ENCODE measurements around the gene RIMBP2.

The RIMBP2 gene

DNA sequence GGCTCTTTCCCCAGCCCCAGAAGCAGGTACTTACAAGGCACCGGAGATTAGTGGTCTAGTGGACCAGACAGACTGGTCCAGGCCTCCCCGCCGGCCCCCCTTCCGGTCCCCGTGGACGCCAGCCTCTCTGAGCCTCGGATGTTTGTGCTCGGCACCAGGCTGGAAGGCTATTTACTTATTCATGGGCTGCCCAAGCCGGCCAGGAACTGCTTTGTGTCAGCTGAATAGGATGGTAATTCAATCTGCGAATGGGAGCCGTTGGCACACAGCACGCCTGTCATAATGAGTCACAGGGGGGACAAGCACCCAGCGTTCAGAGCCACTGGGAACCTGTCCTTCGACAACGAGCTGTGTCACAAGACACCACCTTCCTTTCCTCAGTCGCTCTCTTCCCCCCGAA, 82.3 kb downstream of the RIMBP2 start:
- no peak for DNase-seq (ENCODE audit: low spot score)

DNA sequence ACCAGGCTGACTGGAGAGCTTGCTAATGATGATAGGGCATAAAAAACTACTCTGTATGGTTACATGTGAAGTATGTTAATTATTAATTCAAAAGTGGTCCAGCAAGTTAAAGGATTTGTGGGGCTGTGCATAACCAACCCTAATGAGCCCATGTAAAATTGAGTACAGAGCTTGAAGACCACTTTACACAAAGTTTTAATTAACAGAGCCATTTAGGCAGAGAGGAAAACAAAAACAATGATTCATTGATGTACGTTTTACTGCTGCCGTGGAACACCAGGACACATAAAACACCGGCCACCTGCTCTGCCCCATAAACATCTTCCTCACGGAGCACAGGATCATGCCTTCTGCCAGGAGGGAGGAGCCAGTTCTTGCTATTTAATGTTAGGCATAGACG, 83.5 kb downstream of the RIMBP2 start:
- DNase-seq (ENCODE audit: low spot score) = no peak

DNA sequence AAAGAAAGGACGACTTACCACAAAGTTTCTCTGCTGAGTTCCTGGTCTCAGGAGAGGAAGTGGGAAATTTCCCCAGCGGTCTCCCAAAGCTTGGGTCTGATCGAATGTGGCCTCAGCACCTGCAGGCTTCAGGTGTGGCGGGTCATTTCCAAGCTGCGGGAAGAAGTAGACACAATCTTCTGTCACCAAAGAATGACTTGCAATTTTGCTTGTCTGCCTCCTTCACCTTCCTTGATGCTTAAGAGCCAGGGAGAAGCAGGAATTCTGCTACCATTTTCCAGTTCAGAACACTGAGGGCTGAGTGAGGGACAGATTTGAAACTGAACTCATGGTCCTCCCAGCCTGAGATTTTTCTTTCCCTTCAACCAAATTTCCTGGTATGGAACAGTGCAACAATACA, 87.8 kb downstream of the RIMBP2 start:
- no peak for DNase-seq (ENCODE audit: low spot score)

DNA sequence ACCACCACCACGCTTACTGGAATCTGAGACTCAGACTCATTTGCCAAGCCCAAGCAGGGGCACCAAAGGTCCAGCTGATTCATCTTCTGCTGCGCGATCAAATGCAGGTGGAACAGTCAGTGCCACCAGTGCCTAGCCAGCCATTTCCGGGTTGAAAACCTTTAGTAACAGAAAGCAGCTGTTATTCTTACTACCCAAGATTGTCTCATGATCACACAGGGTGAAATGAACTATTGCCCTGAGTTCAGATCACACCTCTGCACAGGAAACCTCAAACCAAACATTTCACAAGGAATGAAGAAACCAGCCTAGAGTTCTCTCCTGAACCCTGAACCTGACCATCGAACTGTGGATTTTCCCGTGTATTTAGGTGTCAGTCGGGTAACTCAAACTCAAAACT, 88.9 kb downstream of the RIMBP2 start:
- DNase-seq (ENCODE audit: low spot score) = no peak

DNA sequence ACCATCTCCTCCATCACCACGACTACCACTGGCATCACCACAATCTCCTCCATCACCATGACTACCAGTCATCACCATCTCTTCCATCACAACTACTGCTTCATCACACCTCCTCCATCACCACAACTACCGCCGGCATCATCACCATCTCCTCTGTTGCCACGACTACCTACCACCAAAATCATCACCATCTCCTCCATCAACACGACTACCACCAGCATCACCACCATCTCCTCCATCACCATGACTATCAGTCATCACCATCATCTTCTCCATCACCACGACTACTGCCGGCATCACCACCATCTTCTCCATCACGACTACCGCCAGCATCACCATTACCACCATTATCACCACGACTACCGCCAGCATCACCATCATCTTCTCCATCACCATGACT, 89.5 kb downstream of the RIMBP2 start:
- DNase-seq (ENCODE audit: low spot score) = no peak

DNA sequence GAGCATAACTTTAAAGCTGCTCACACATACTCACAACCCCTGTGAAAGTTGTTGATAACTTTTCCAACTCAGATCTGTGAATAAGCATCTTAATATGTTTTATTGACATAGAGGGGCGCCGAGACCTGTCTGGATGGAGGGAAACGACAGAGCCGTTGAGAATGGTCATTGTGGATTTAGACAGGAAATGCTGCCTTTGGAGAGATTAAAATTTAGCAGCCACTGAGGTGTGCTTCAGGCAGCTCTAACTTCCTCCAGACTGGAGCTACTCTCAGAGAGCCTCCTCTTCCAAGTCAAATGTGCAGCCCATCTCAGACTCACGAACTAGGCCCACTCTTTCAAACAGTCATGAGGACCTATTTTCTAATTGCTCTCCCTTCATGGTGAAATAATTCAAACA, 90.9 kb downstream of the RIMBP2 start:
- DNase-seq (ENCODE audit: low spot score) = no peak

DNA sequence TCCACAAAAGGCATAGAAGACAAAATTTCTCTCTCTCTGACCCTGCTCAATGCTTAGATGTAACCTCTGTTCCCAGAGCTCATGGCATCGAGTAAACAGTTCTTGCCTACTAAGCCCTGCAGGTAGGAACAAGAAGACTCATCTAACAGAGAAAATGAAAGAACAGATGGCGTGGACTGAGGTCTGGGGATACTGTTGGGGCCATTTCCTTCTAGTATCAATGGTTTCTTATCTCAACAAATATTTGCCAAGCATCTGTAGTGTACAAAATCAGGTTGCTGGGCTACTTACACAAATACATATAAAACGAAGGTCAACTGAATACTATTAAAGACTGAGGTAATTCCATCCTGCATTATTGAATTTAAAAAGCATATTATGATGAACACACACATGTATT, 93.3 kb downstream of the RIMBP2 start:
- no peak for DNase-seq (ENCODE audit: low spot score)

DNA sequence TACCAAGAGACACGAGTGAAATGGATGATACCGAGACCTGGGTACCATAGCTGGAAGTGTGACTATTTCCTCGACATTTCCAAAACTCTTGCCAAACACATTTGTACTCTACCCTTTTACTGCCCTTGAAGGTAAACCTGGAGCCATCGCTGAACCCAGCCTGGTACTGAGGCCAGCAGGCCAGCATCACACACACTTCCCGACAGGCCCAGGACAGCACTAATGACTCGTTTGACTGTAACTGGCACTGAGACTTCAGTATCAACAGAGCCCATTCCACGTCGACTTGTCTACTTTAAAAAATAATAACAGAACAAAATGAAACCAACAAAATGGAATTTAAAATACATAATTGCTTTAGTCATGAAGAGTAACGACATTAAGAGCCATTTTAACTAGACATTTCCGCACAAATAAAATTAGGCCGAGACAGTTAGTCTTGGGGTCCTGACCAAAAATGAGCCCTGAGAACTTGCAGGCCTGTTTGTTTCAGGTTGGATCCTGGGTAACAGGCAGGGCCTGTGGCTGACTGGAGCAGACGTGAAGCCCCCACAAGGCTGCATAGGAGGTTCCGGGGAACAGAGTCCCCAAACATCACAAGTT, 94.3 kb downstream of the RIMBP2 start:
- no peak for DNase-seq (ENCODE audit: low spot score)

DNA sequence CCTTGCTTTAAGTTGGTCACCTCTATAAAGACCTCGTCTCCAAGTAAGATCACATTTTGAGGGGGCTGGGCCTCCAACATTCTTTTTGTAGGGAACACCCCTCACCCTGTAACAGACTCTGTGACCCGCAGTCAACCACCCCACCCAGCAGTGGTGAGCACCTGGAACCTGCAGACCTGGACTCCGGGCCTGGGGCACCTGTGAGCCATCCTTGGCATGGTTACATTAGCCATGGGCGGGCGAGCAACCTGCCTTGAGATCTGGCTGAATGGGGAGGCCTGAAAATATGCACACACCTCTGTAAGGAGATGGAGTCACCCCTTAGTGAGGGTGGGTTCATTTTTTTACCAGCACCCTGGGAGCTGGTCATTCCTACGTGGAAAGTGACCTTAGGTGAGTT, 95.3 kb downstream of the RIMBP2 start:
- DNase-seq (ENCODE audit: low spot score) = no peak

DNA sequence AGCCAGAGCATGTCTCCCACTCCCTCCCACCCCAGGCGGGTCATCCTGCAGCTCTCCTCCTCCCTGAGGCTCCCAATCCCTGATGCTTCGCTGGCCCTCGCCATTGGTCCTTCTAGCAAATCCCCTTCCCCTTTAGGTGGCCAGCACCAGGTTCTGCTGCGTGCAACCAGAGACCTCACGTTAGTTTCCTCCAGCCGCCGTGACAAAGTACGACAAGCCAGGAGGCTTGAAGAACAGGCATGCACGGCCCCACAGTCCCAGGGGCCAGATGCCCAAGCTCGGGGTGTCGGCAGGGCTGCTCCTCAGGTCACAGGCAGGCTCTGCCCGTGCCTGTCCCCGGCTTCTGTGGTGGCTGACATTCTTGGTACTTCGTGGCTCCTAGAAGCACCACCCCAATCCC, 95.8 kb downstream of the RIMBP2 start:
- DNase-seq (ENCODE audit: low spot score) = no peak

DNA sequence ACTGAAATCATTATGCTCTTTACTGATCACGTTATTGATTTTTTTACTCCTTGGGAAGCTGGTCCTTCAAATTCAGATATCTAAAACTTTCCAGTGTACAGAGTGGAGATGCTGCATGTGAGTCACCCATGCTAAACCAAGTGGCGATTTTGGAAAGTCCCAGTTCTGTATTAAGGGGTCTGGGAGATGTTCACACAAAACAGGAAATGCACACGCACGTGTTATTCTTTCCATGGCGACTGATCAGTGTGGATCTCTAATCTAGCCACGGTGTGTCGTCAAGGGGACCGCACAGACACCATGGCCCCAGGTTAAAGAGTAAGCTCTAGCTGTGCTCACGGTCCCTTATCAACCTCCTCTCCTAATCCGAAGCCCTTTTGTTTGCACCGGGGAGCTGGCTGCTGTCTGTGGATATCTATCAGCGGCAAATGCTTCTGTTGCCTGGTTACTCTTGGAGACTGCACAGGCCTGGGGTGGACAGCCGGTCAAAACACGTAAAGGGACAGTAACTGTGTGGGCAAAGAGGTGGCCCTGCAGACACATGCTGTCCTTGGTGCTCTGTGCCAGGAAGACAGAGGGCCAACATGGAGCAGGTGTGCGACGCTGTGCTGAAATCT, 96.6 kb downstream of the RIMBP2 start:
- no peak for DNase-seq (ENCODE audit: low spot score)

DNA sequence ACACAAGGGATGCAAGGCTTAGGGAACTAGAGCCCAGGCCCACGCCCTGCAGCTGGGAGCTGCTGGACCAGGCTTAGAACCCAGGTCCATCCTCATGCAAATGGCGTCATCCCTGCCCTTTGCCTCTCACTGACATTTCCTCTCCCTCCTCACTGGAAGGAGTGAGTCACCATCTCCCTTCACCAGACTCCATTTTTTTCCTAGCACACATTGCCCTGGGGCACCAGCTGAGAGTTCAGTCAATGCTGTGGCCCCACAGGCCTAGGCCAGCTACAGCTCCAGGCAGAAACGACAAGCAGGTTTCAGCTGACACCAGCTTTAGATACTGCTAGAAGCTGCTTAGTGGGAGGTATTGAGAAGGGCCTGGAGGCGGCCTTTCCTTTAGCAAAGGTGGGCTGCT, 98.9 kb downstream of the RIMBP2 start:
- DNase-seq (ENCODE audit: low spot score) = no peak

DNA sequence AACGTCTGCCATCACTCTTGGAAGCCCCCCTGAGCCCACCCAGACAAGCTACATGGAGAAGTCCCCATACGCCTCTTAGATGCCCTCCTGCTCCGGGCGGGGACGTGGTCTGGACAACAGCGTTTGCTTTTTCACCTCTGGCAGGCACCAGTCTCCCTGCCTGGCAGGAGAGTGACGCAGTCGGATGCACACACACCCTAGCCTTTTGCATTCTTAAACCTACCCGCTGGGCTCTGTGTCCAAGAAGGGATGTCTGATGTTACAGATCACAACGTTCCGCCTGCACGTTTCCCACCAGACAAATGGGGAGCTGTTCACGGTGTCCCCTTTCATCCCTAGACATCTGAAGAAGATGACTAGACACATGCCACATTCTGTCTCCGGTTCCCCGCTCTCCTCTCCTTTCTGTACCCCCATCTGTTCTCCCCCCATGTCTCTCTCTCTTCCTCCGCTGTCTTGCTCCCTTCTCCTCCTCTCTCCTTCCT, 100.2 kb downstream of the RIMBP2 start:
- no peak for DNase-seq (ENCODE audit: low spot score)

DNA sequence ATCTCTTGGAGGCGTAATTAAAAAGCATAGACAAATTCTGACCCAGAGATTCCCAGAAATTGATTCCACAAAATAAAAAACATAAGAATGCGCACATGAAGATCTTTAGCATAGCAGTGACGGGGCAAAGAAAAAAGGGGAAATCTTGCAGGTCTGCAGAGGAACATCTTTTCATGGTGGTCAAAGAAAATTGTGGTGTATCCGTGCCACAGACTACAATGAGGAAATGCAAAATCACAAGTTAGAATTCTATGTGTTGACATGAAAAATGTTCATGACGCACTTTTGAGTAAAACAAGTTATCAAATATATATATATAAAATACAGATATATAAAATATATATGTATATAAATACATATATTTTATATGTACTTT, 101.6 kb downstream of the RIMBP2 start:
- no peak for DNase-seq (ENCODE audit: low spot score)

DNA sequence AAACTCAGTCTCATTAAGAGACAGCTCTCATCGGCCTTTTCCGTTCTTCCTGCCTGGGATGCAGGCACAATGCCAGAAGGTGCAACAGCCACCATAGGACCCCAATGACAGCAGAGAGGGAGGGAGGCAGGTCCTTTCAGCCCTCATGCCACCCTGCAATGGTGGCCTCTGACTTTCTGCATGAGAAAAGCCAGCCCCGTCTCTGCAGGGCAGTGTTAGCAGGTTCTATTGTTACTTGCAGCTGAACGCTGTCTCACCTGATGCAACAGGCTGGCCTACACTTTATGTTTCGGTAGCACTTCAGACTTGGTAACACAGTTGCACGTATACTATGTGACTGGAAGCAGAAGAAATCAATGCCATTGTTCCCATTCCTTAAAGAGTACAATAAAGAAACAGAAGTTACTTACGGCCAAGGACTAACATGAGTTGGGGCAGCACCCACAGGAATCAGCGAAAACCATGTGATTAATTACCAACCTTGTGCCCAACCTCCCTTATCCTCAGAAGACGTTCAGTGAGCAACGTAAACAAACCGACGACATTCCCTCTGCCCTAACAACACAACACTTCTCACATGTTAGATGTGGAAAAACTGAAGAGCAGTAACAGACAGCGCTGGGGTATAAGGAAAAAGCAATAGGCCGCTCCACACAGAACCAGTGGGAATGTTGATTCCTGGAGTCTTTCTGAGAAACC, 102.1 kb downstream of the RIMBP2 start:
- DNase-seq (ENCODE audit: low spot score) = no peak

DNA sequence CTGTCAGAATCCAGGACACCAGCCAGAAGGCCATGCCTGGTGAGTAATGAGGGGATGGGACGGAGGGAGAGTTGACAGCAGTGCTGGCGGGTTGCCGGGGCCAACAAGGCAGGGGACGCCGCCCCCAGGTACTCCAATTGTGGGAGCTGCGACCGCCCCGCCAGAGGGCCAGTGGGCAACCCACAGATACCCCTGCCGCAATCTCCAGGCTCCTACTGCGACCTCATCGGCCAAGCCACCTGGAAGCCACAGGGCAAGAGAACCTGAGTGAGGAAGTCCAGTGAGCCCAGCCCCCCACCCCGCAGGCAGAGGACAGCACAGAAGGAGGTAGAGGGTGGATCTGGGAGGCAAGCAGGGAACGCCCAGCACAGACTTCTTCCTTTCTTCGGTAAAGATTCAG, 103.0 kb downstream of the RIMBP2 start:
- no peak for DNase-seq (ENCODE audit: low spot score)

DNA sequence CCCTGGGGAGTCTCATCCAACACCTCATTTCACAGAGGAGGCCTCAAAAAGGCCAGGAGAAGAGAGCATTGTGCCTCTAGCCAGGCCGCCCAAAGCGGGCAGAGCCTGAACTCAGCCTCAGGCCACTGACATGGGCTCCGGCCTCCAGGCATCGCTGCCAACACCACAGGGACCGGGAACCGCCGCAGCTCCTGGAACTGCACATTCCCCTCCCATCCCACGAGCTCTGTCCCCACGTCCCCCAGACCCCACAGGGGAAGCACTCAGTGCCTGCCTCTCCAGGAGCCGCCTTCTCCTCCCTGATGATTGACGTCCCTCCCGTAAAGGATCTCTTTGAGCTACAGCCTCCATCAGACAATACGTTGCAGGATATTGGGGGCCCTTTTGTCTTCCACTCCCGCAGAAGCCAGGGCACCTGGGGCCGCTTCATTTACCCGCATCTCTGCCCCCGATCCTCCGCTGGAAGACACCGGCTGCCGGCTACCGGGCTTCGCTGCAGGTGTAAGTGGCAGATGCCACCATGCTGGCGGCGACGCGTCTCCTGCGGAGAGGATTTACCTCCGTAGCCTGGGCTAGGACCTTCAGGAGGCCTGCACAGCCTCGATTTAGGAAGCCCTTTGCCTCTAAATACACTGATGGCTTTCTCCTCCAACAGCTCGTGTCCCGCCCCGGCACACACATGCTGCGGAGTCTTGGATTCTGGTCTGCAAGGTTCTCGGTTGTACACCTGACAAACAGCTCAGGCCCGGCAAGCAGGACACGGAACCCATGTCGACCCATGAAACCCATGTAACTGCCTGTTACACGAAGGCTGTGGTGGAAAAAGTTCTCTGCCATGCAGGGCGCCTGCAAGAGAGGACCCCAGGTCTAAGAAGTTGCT, 104.8 kb downstream of the RIMBP2 start:
- DNase-seq (ENCODE audit: low spot score) = no peak

DNA sequence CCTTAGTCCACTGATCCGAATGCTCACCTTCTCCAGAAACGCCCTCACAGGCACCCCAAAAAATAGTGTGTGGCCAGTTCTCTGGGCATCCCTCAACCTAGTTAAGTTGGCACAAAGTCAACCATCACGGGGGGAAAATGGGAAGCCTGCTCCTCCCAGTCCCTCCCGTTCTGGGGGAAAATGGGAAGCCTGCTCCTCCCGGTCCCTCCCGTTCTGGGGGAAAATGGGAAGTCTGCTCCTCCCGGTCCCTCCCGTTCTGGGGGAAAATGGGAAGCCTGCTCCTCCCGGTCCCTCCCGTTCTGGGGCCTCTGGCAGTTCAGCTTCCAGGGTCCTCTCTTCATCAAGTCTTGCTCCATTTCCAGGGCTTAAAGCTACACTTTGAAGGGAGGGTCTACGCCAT, 106.1 kb downstream of the RIMBP2 start:
- DNase-seq (ENCODE audit: low spot score) = no peak

DNA sequence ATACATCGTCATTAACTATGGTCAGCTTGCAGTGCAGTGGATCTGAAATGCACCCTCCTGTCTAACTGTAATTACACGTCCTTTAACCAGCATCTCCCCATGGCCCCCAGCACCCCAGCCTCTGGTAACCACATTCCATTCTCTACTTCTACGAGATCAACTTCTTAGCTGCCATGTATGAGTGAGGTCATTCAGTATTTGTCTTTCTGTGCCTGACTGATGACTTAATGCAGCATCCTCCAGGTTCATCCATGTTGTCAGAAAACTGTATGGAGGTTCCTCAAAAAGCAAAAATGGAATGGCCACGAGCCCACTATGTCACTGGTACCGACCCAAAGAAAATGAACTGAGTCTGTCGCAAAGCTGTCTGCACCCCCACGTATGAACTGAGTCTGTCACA, 107.3 kb downstream of the RIMBP2 start:
- DNase-seq (ENCODE audit: low spot score) = no peak

DNA sequence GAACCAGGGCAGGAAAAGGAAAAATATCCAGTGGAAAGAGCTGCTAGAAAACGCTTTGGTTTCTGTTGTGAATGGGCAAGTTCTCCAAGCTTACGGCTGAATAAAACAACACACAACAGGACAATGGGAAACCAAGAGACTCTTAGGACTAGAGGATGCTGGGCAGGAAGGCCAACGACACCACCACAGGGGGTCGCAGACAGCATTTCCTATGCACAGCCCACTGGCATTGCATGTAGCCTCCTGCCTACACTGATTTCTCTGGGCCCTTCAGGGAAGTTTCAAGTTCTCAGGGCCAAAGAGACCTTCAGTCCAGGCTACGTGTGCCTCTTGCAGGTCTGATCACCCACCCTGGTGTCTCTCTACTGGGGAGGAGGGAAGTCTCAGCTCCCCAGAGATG, 108.0 kb downstream of the RIMBP2 start:
- DNase-seq (ENCODE audit: low spot score) = no peak

DNA sequence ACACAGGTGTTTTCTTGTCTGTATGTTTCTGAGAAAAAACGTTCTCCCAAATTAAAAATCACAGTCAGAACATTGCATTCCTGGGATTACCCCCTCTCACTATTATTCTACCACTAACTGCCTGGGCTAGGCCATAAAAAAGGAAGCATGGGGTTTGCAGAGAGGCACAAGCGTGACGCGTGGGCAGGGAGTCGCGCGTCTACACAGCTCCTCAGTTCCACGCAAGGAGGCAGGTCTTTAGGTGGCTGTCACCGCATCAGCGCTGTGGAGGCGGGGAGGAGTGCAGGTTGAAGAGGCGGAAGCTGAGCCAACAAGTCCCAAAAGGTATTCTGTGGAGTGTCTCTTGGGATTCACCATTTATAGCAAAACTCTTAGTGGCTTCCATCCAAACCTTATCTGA, 109.9 kb downstream of the RIMBP2 start:
- DNase-seq (ENCODE audit: low spot score) = no peak

DNA sequence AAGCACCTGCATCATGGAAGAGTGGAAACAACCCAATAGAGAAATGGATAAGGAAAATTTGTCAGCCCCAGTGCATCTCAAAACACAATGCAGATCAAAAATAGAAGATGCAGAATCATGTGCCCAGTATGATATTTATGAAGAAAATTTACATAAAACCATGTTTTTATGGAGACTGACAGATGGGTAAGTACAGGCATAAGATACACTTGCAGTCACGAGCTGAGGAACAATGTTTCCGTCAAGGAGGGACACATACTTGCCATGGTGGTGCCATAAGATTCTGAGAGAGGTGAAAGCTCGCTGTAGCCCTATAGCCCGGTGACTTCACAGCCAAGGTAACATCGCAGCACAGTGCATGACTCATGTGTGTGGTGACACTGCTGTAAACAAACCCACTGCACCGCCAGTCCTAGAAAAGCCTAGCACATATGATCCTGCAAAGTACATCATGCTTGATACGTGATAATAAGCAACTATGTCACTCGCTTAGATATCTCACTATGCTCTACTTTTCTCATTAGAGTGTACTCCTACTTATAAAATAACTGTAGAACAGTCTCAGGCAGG, 112.6 kb downstream of the RIMBP2 start:
- no peak for DNase-seq (ENCODE audit: low spot score)

Data from GM03348 (cell line).